Natural killer cell (primary cell): ENCODE measurements around the gene SAMD4A. TPM values are rescaled to one million over a fixed set of nuclear protein-coding genes. Genes with fewer than 3 reads are reported as not detected.

Experiments
- ATAC-seq, 3 donors: fragments of 150-1000 bp in 2 of 3; fragments of 200-7000 bp in 1 of 3; cut with Tn5 transposase; 1 replicate in 1 of 3; 2 replicates in 2 of 3; pipeline ENCODE4 v1.10.0; 2021; ENCODE audit warnings: mild to moderate bottlenecking in 2 of 3, moderate library complexity in 2 of 3
- DNase-seq, 2 donors: peaks; one replicate each; pipeline versions ENCODE4 v3.0.0 to v3.0.0-alpha.2; 2013 to 2021; ENCODE audit warnings: mixed read lengths in 1 of 2
- H3K27ac ChIP-seq: one replicate; pipeline ENCODE4 v1.5.1; 2013; ENCODE audit warnings: mild to moderate bottlenecking, low read length
- H3K27me3 ChIP-seq: one replicate; pipeline ENCODE4 v1.6.1; 2013; ENCODE audit warnings: low read length; ENCODE audit not compliant: control insufficient read depth, insufficient read depth
- H3K36me3 ChIP-seq: one replicate; pipeline ENCODE4 v1.6.1; 2013; ENCODE audit warnings: low read length; ENCODE audit not compliant: control insufficient read depth, insufficient read depth
- H3K4me1 ChIP-seq: one replicate; pipeline ENCODE4 v1.6.1; 2013; ENCODE audit warnings: low read length; ENCODE audit not compliant: control insufficient read depth, insufficient read depth
- H3K4me3 ChIP-seq: one replicate; pipeline ENCODE4 v1.5.1; 2013; ENCODE audit warnings: low read length
- H3K9me3 ChIP-seq: one replicate; pipeline ENCODE4 v1.6.1; 2013; ENCODE audit warnings: low read length; ENCODE audit not compliant: control insufficient read depth, insufficient read depth
- H3K27ac Mint-ChIP-seq, 2 donors: one replicate each; pipeline ENCODE4 v1.8.0; 2022; ENCODE audit warnings: mild to moderate bottlenecking in 2 of 2, mixed read lengths in 2 of 2, moderate library complexity in 1 of 2
- H3K27me3 Mint-ChIP-seq, 2 donors: one replicate each; pipeline ENCODE4 v1.8.0; 2022; ENCODE audit warnings: low read depth in 2 of 2, mixed read lengths in 2 of 2
- H3K36me3 Mint-ChIP-seq: one replicate; pipeline ENCODE4 v1.8.0; 2022; ENCODE audit warnings: mixed read lengths
- H3K4me1 Mint-ChIP-seq, 2 donors: one replicate each; pipeline ENCODE4 v1.8.0; 2022; ENCODE audit warnings: mixed read lengths in 2 of 2
- H3K4me3 Mint-ChIP-seq: one replicate; pipeline ENCODE4 v1.8.0; 2022; ENCODE audit warnings: mild to moderate bottlenecking, moderate library complexity, mixed read lengths
- H3K9me3 Mint-ChIP-seq, 2 donors: one replicate each; pipeline ENCODE4 v1.8.0; 2022; ENCODE audit warnings: mixed read lengths in 2 of 2
- CTCF ChIP-seq: fragments of 200-600 bp; IDR thresholded peaks from one replicate; pipeline ENCODE4 v1.8.0; 2022; ENCODE audit warnings: antibody characterized with exemption
- WGBS: methylation state at CpG from one replicate; pipeline ENCODE4 v1.1.7; 2013; ENCODE audit warnings: missing lambda C conversion rate; ENCODE audit not compliant: insufficient coverage; 5-methylcytosine and 5-hydroxymethylcytosine counted together
- intact Hi-C: fragments of 100-400 bp; cut with micrococcal nuclease; formaldehyde crosslinking; loops from one replicate; pipeline ENCODE4 v1.14.2; 2022
- total RNA-seq, 4 donors: library from RNA; stranded (reverse); fragments of 120-200 nt in 1 of 4; gene quantifications; one replicate each; pipeline versions ENCODE4 v1.2.3 to v1.2.4, GENCODE V29; 2013 to 2022

The SAMD4A gene
- total RNA-seq, 3 donors from 2014 or later (not counting 1 experiment from before 2014, with no cell fraction given) = 0.70 to 1.6 (median 1.4) TPM

GRCh38 chr14:54606631-54607133, 39.8 kb downstream of the SAMD4A start:
- H3K27ac Mint-ChIP-seq = no peak overlapping the region
- TF ChIP-seq CTCF = no peak

DNA sequence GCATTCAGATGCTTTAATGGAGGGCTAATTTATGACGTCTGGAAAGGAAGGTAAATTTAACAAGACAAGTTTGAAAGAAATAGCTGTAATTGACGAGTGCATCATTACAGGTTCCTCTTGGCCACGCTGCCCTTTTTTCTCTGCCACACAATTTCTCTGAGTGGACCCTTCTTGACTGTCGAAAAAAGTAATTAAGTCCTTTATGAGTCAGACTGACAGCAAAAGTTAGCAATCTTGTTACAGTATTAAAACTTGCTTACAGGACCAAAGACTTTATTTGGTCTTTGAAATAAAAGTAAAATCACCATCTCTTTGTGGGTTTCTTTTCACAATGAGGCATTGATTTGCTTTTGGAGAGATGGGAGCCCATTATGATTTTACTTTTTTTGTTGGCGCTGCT, 42.6 kb downstream of the SAMD4A start:
- H3K36me3 ChIP-seq = no peaks in the 10 kb centered on the region
- H3K4me1 Mint-ChIP-seq = no peaks in the 10 kb centered on the region
- TF ChIP-seq CTCF = no peak
- no peaks in the 10 kb centered on the region for H3K4me1 ChIP-seq
- H3K27me3 ChIP-seq = no peaks in the 10 kb centered on the region
- no peaks in the 10 kb centered on the region for H3K36me3 Mint-ChIP-seq
- no peak overlapping the region for H3K4me3 Mint-ChIP-seq
- DNase-seq = no peak
- H3K27ac ChIP-seq = no peak overlapping the region
- no peak overlapping the region for H3K4me3 ChIP-seq
- intact Hi-C loops = no loop called here
- no peak overlapping the region for H3K27ac Mint-ChIP-seq
- no peak for ATAC-seq
- peaks cover 25 to 44% of the 10 kb centered on the region in 2 donors for H3K27me3 Mint-ChIP-seq
- no peaks in the 10 kb centered on the region for H3K9me3 Mint-ChIP-seq
- H3K9me3 ChIP-seq = no peaks in the 10 kb centered on the region
- WGBS = 78% methylated on average over 5 of the region's 5 CpGs

More at GRCh38 chr14:54606631-54607133, 39.8 kb downstream of the SAMD4A start:
- intact Hi-C loops = no loop called here
- Histone ChIP-seq H3K27ac (no peak overlapping the region), H3K4me1 (no peaks in the 10 kb centered on the region), H3K27me3 (no peaks in the 10 kb centered on the region), H3K36me3 (no peaks in the 10 kb centered on the region), H3K4me3 (no peak overlapping the region), H3K9me3 (no peaks in the 10 kb centered on the region)
- Mint-ChIP-seq H3K9me3 (no peaks in the 10 kb centered on the region), H3K27me3 (peaks cover 24 to 41% of the 10 kb centered on the region in 2 donors), H3K36me3 (no peaks in the 10 kb centered on the region), H3K4me1 (no peaks in the 10 kb centered on the region), H3K4me3 (no peak overlapping the region)
- DNase-seq (no peak), ATAC-seq (no peak)
- WGBS = 93% methylated on average over 3 of the region's 3 CpGs

GRCh38 chr14:54610051-54610977, 43.4 kb downstream of the SAMD4A start:
- H3K27ac Mint-ChIP-seq = no peak overlapping the region
- H3K27me3 ChIP-seq = no peaks in the 10 kb centered on the region
- H3K4me1 ChIP-seq = no peaks in the 10 kb centered on the region
- no peaks in the 10 kb centered on the region for H3K4me1 Mint-ChIP-seq
- no peak overlapping the region for H3K27ac ChIP-seq
- peaks cover 25 to 44% of the 10 kb centered on the region in 2 donors for H3K27me3 Mint-ChIP-seq
- 89% methylated on average over 11 of the region's 12 CpGs for WGBS
- no peak for ATAC-seq
- no peak for DNase-seq
- intact Hi-C loops = no loop called here
- H3K4me3 ChIP-seq = no peak overlapping the region
- H3K9me3 ChIP-seq = no peaks in the 10 kb centered on the region
- no peaks in the 10 kb centered on the region for H3K36me3 Mint-ChIP-seq
- H3K9me3 Mint-ChIP-seq = no peaks in the 10 kb centered on the region
- no peak overlapping the region for H3K4me3 Mint-ChIP-seq
- TF ChIP-seq CTCF = no peak
- no peaks in the 10 kb centered on the region for H3K36me3 ChIP-seq
